ENCODE data around the gene SYT2.

Gene SYT2

GRCh38 chr1:202671399-202671798, 38.9 kb downstream of the SYT2 start:
- FAIRE-seq = no peak

GRCh38 chr1:202665417-202665816, 44.8 kb downstream of the SYT2 start:
- FAIRE-seq = no peak

GRCh38 chr1:202664083-202664482, 46.2 kb downstream of the SYT2 start:
- FAIRE-seq = no peak

GRCh38 chr1:202663131-202663530, 47.1 kb downstream of the SYT2 start:
- FAIRE-seq = no peak

GRCh38 chr1:202662081-202662480, 48.2 kb downstream of the SYT2 start:
- no peak for FAIRE-seq

GRCh38 chr1:202661136-202661845, 49.0 kb downstream of the SYT2 start:
- no peak for FAIRE-seq

- no peak for FAIRE-seq
Observed at GRCh38 chr1:202659974-202660373, 50.3 kb downstream of the SYT2 start.

- no peak for FAIRE-seq
Observed at GRCh38 chr1:202659541-202659940, 50.7 kb downstream of the SYT2 start.

GRCh38 chr1:202658769-202659168, 51.5 kb downstream of the SYT2 start:
- FAIRE-seq = no peak

GRCh38 chr1:202658251-202658759, 51.9 kb downstream of the SYT2 start:
- no peak for FAIRE-seq

GRCh38 chr1:202656951-202657646, 53.2 kb downstream of the SYT2 start:
- no peak for FAIRE-seq

- no peak for FAIRE-seq
Observed at GRCh38 chr1:202656057-202656456, 54.2 kb downstream of the SYT2 start.

GRCh38 chr1:202654079-202654478, 56.2 kb downstream of the SYT2 start:
- no peak for FAIRE-seq

- FAIRE-seq = no peak
Observed at GRCh38 chr1:202649553-202650392, 60.5 kb downstream of the SYT2 start.

- no peak for FAIRE-seq
Observed at GRCh38 chr1:202648605-202649226, 61.5 kb downstream of the SYT2 start.

- no peak for FAIRE-seq
Observed at GRCh38 chr1:202645097-202645476, 65.2 kb downstream of the SYT2 start.

- no peak for FAIRE-seq
Observed at GRCh38 chr1:202644219-202645096, 65.8 kb downstream of the SYT2 start.

- no peak for FAIRE-seq
Observed at GRCh38 chr1:202643397-202644218, 66.6 kb downstream of the SYT2 start.

- no peak for FAIRE-seq
Observed at GRCh38 chr1:202642619-202643291, 67.5 kb downstream of the SYT2 start.

GRCh38 chr1:202642212-202642611, 68.0 kb downstream of the SYT2 start:
- no peak for FAIRE-seq

Data from G401.6 (cell line).